ENCODE results near the gene CNN2. TPM values are rescaled to one million over a fixed set of nuclear protein-coding genes. Genes with fewer than 3 reads are reported as not detected.

Gene CNN2
- total RNA-seq, 2 experiments from 2014 or later = 307 to 318 TPM

GRCh38 chr19:1054102-1055027 is 28.0 kb downstream of the CNN2 start:
- H3K27ac ChIP-seq (ENCODE audit: low read depth in 1 of 2, low read length in 2 of 2) = no peak overlapping the region
- no peaks in the 10 kb centered on the region for H3K27me3 ChIP-seq (ENCODE audit: control insufficient read depth in 1 of 2, insufficient read depth in 2 of 2, low read length in 2 of 2)
- Mint-ChIP-seq H3K27me3 (no peaks in the 10 kb centered on the region), H3K9me3 (no peaks in the 10 kb centered on the region), H3K4me3 (no peak overlapping the region), H3K36me3 (ENCODE audit: low read depth) (peaks cover 66% of the 10 kb centered on the region), H3K4me1 (ENCODE audit: low read depth) (peaks cover 32% of the 10 kb centered on the region), H3K27ac (no peak overlapping the region)
- TF ChIP-seq, protein P1, sequence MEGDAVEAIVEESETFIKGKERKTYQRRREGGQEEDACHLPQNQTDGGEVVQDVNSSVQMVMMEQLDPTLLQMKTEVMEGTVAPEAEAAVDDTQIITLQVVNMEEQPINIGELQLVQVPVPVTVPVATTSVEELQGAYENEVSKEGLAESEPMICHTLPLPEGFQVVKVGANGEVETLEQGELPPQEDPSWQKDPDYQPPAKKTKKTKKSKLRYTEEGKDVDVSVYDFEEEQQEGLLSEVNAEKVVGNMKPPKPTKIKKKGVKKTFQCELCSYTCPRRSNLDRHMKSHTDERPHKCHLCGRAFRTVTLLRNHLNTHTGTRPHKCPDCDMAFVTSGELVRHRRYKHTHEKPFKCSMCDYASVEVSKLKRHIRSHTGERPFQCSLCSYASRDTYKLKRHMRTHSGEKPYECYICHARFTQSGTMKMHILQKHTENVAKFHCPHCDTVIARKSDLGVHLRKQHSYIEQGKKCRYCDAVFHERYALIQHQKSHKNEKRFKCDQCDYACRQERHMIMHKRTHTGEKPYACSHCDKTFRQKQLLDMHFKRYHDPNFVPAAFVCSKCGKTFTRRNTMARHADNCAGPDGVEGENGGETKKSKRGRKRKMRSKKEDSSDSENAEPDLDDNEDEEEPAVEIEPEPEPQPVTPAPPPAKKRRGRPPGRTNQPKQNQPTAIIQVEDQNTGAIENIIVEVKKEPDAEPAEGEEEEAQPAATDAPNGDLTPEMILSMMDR (IDR thresholded peaks at IDR 0.05) = no peak
- ATAC-seq (ENCODE audit: poor library complexity) (no peak), DNase-seq (no peak)
- H3K4me3 ChIP-seq (ENCODE audit: low read length) = no peak overlapping the region
- intact Hi-C loops (cut with DNase I, micrococcal nuclease) = no loop called here
- peaks cover 34% of the 10 kb centered on the region for H3K4me1 ChIP-seq (ENCODE audit: insufficient read depth, low read length)
- H3K36me3 ChIP-seq (ENCODE audit: insufficient read depth, low read length) = peaks cover 37% of the 10 kb centered on the region
- CTCF ChIA-PET = interaction anchor here (0.7 to 1.6 kb wide), 2 partner anchors 10 to 202 kb away, joined by 4 to 6 read pairs; no protein-coding TSS in a partner anchor
- H3K9me3 ChIP-seq (ENCODE audit: control insufficient read depth in 1 of 2, insufficient read depth in 1 of 2, low read length in 2 of 2) = peaks cover 6 to 17% of the 10 kb centered on the region in 2 experiments
- POLR2A ChIA-PET = interaction anchor here (0.6 to 6.1 kb wide), 6 partner anchors 13 to 192 kb away, joined by 3 to 48 read pairs (median 4); partner anchors contain the start of gene ARHGAP45

DNA sequence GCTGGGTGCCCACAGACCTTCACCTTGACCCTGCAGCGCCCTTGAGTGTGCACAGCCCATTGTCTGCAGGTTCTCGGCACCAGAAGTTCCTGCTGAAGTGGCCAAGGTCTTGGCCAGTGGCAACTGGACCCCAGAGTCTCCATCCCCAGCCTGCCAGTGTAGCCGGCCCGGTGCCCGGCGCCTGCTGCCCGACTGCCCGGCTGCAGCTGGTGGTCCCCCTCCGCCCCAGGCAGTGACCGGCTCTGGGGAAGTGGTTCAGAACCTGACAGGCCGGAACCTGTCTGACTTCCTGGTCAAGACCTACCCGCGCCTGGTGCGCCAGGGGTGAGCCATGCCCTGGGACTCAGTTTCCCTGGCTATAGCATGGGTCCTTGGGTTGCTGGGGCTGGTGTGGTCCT is 28.6 kb downstream of the CNN2 start:
- Histone ChIP-seq H3K9me3 (ENCODE audit: control insufficient read depth in 1 of 2, insufficient read depth in 1 of 2, low read length in 2 of 2) (peaks cover 6 to 17% of the 10 kb centered on the region in 2 experiments), H3K4me1 (ENCODE audit: insufficient read depth, low read length) (peaks cover 34% of the 10 kb centered on the region), H3K27ac (ENCODE audit: low read depth in 1 of 2, low read length in 2 of 2) (no peak overlapping the region), H3K4me3 (ENCODE audit: low read length) (no peak overlapping the region), H3K27me3 (ENCODE audit: control insufficient read depth in 1 of 2, insufficient read depth in 2 of 2, low read length in 2 of 2) (no peaks in the 10 kb centered on the region), H3K36me3 (ENCODE audit: insufficient read depth, low read length) (peaks cover 37% of the 10 kb centered on the region)
- intact Hi-C loops (cut with DNase I, micrococcal nuclease) = no loop called here
- H3K4me3 Mint-ChIP-seq = no peak overlapping the region
- TF ChIP-seq, protein P1 (IDR thresholded peaks at IDR 0.05) = no peak
- no peak for ATAC-seq (ENCODE audit: poor library complexity)
- no peaks in the 10 kb centered on the region for H3K27me3 Mint-ChIP-seq
- ChIA-PET POLR2A (interaction anchor here (1.7 to 6.1 kb wide), 3 partner anchors 12 to 31 kb away, joined by 6 to 48 read pairs (median 10); partner anchors contain the start of gene ARHGAP45), CTCF (interaction anchor here (0.7 to 1.6 kb wide), 2 partner anchors 10 to 202 kb away, joined by 4 to 6 read pairs; no protein-coding TSS in a partner anchor)
- H3K4me1 Mint-ChIP-seq (ENCODE audit: low read depth) = peaks cover 32% of the 10 kb centered on the region
- H3K36me3 Mint-ChIP-seq (ENCODE audit: low read depth) = peaks cover 72% of the 10 kb centered on the region
- no peak for DNase-seq
- no peaks in the 10 kb centered on the region for H3K9me3 Mint-ChIP-seq
- no peak overlapping the region for H3K27ac Mint-ChIP-seq

GRCh38 chr19:1055886-1056620 is 29.6 kb downstream of the CNN2 start:
- no peak for ATAC-seq (ENCODE audit: poor library complexity)
- peaks cover 36% of the 10 kb centered on the region for H3K36me3 ChIP-seq (ENCODE audit: insufficient read depth, low read length)
- DNase-seq = no peak
- H3K4me1 ChIP-seq (ENCODE audit: insufficient read depth, low read length) = peaks cover 34% of the 10 kb centered on the region
- no peak overlapping the region for H3K4me3 ChIP-seq (ENCODE audit: low read length)
- H3K27ac ChIP-seq (ENCODE audit: low read depth in 1 of 2, low read length in 2 of 2) = no peak overlapping the region
- TF ChIP-seq, protein P1 (IDR thresholded peaks at IDR 0.05) = no peak
- peaks cover 68% of the 10 kb centered on the region for H3K36me3 Mint-ChIP-seq (ENCODE audit: low read depth)
- ChIA-PET CTCF (no interaction called here), POLR2A (interaction anchor here (2.6 to 6.1 kb wide), 3 partner anchors 11 to 31 kb away, joined by 10 to 53 read pairs (median 48); partner anchors contain the start of gene ARHGAP45)
- no peaks in the 10 kb centered on the region for H3K27me3 Mint-ChIP-seq
- H3K27me3 ChIP-seq (ENCODE audit: control insufficient read depth in 1 of 2, insufficient read depth in 2 of 2, low read length in 2 of 2) = no peaks in the 10 kb centered on the region
- intact Hi-C loops (cut with DNase I, micrococcal nuclease) = no loop called here
- no peak overlapping the region for H3K4me3 Mint-ChIP-seq
- H3K4me1 Mint-ChIP-seq (ENCODE audit: low read depth) = peaks cover 32% of the 10 kb centered on the region
- H3K9me3 ChIP-seq (ENCODE audit: control insufficient read depth in 1 of 2, insufficient read depth in 1 of 2, low read length in 2 of 2) = peaks cover 6 to 17% of the 10 kb centered on the region in 2 experiments
- H3K27ac Mint-ChIP-seq = no peak overlapping the region
- H3K9me3 Mint-ChIP-seq = no peaks in the 10 kb centered on the region
